ENCODE data around the gene CXCL16.
A peak's percentile ranks its signal among the peaks of the same experiment; 100 is the strongest.

CXCL16 gene

GRCh38 chr17:4750606-4751005, 10.9 kb upstream of the CXCL16 start:
- DNase-seq: no peak

- DNase-seq: no peak
Observed at GRCh38 chr17:4748686-4749085, 9.0 kb upstream of the CXCL16 start.

GRCh38 chr17:4747847-4748246, 8.1 kb upstream of the CXCL16 start:
- no peak for DNase-seq

- DNase-seq: no peak
Observed at GRCh38 chr17:4744999-4745969, 5.6 kb upstream of the CXCL16 start.

- DNase-seq: no peak
Observed at GRCh38 chr17:4743898-4744297, 4.2 kb upstream of the CXCL16 start.

GRCh38 chr17:4743216-4743615, 3.5 kb upstream of the CXCL16 start:
- DNase-seq: no peak

GRCh38 chr17:4742629-4743028, 2.9 kb upstream of the CXCL16 start:
- no peak for DNase-seq

GRCh38 chr17:4742133-4742532, 2.4 kb upstream of the CXCL16 start:
- DNase-seq: no peak

- no peak for DNase-seq
Observed at GRCh38 chr17:4741544-4741943, 1.8 kb upstream of the CXCL16 start.

- no peak for DNase-seq
Observed at GRCh38 chr17:4740584-4740983, 856 bp upstream of the CXCL16 start.

- no peak for DNase-seq
Observed at GRCh38 chr17:4740025-4740351, 260 bp upstream of the CXCL16 start.

GRCh38 chr17:4738136-4739121, 1.3 kb downstream of the CXCL16 start:
- peak; percentile 43 for DNase-seq

GRCh38 chr17:4735876-4736651, 3.7 kb downstream of the CXCL16 start:
- DNase-seq: no peak

- DNase-seq: no peak
Observed at GRCh38 chr17:4734857-4735475, 4.8 kb downstream of the CXCL16 start.

GRCh38 chr17:4733073-4733531, 6.6 kb downstream of the CXCL16 start:
- no peak for DNase-seq

- no peak for DNase-seq
Observed at GRCh38 chr17:4728124-4728523, 11.6 kb downstream of the CXCL16 start.

- DNase-seq: no peak
Observed at GRCh38 chr17:4725646-4726310, 13.9 kb downstream of the CXCL16 start.

- DNase-seq: no peak
Observed at GRCh38 chr17:4724650-4725049, 15.1 kb downstream of the CXCL16 start.

- DNase-seq: no peak
Observed at GRCh38 chr17:4722678-4723240, 17.0 kb downstream of the CXCL16 start.

- no peak for DNase-seq
Observed at GRCh38 chr17:4721203-4722135, 18.3 kb downstream of the CXCL16 start.

Measured in activated T-cell treated with anti-CD3 and anti-CD28 coated beads, Interleukin-2, amount 50 U/mL, for 1 hour (primary cell).